Neuronal stem cell (in vitro differentiated cells): ENCODE measurements around the gene FAM241A.

ENCODE experiments used
- DNase-seq: peaks from one replicate; pipeline ENCODE4 v3.0.0-alpha.2; 2013; ENCODE audit warnings: low spot score
- H2AFZ ChIP-seq: one replicate; pipeline ENCODE4 v1.6.1; 2013; ENCODE audit warnings: mild to moderate bottlenecking, low read length, inconsistent platforms
- H2AK5ac ChIP-seq: 2 replicates; pipeline ENCODE4 v1.6.1; 2013; ENCODE audit warnings: low read depth, mild to moderate bottlenecking, inconsistent platforms, low read length, moderate library complexity, mixed read lengths
- H2BK120ac ChIP-seq: 2 replicates; pipeline ENCODE4 v1.6.1; 2013; ENCODE audit warnings: low read depth, mild to moderate bottlenecking, inconsistent platforms, low read length, moderate library complexity, mixed read lengths
- H2BK12ac ChIP-seq: one replicate; pipeline ENCODE4 v1.6.1; 2013; ENCODE audit warnings: low read length, inconsistent platforms
- H2BK15ac ChIP-seq: 2 replicates; pipeline ENCODE4 v1.6.1; 2013; ENCODE audit warnings: mild to moderate bottlenecking, low read length, inconsistent platforms, mixed read lengths
- H2BK5ac ChIP-seq: one replicate; pipeline ENCODE4 v1.6.1; 2013; ENCODE audit warnings: inconsistent platforms, mild to moderate bottlenecking, low read length, moderate library complexity
- H3K14ac ChIP-seq: one replicate; pipeline ENCODE4 v1.6.1; 2013; ENCODE audit warnings: low read length, inconsistent platforms
- H3K18ac ChIP-seq: 2 replicates; pipeline ENCODE4 v1.6.1; 2013; ENCODE audit warnings: low read length, inconsistent platforms
- H3K23ac ChIP-seq: 2 replicates; pipeline ENCODE4 v1.6.1; 2013; ENCODE audit warnings: low read depth, mild to moderate bottlenecking, mixed read lengths, low read length, inconsistent platforms; ENCODE audit not compliant: poor library complexity
- H3K27ac ChIP-seq: replicated peaks from 3 replicates; pipeline ENCODE4 v1.5.1; 2013; ENCODE audit warnings: low read length, inconsistent platforms
- H3K27me3 ChIP-seq, 3 experiments: 2 replicates each; pipeline ENCODE4 v1.6.1; 2013; ENCODE audit warnings: low read length in 3 of 3, mild to moderate bottlenecking in 2 of 3, inconsistent platforms in 1 of 3, low read depth in 1 of 3, mixed read lengths in 1 of 3, moderate library complexity in 1 of 3; ENCODE audit not compliant: control insufficient read depth in 3 of 3, insufficient read depth in 3 of 3
- H3K36me3 ChIP-seq, 2 donors: replicated peaks in 1 of 2; 2 replicates each; pipeline ENCODE4 v1.6.1; 2013; ENCODE audit warnings: low read length in 2 of 2; ENCODE audit not compliant: control insufficient read depth in 2 of 2, insufficient read depth in 2 of 2
- H3K4ac ChIP-seq: 2 replicates; pipeline ENCODE4 v1.6.1; 2013; ENCODE audit warnings: inconsistent platforms, mild to moderate bottlenecking, low read length, moderate library complexity
- H3K4me1 ChIP-seq, 2 donors: 1 replicate in 1 of 2; 2 replicates in 1 of 2; pipeline ENCODE4 v1.6.1; 2013; ENCODE audit warnings: low read length in 2 of 2, low read depth in 1 of 2; ENCODE audit not compliant: control insufficient read depth in 2 of 2, insufficient read depth in 1 of 2
- H3K4me2 ChIP-seq: one replicate; pipeline ENCODE4 v1.6.1; 2013; ENCODE audit warnings: mild to moderate bottlenecking, low read length, inconsistent platforms; ENCODE audit not compliant: insufficient read depth, poor library complexity, severe bottlenecking
- H3K4me3 ChIP-seq, 2 donors: 2 replicates each; pipeline ENCODE4 v1.5.1; 2013; ENCODE audit warnings: low read length in 2 of 2, mild to moderate bottlenecking in 2 of 2, inconsistent platforms in 1 of 2, moderate library complexity in 1 of 2
- H3K79me1 ChIP-seq: one replicate; pipeline ENCODE4 v1.6.1; 2013; ENCODE audit warnings: low read depth, mild to moderate bottlenecking, inconsistent platforms, low read length, moderate library complexity
- H3K9ac ChIP-seq: one replicate; pipeline ENCODE4 v1.6.1; 2013; ENCODE audit warnings: mild to moderate bottlenecking, low read depth, low read length, inconsistent platforms; ENCODE audit not compliant: poor library complexity
- H3K9me3 ChIP-seq, 2 donors: replicated peaks in 1 of 2; 2 replicates each; pipeline versions ENCODE3 to v1.6.1; 2013; ENCODE audit warnings: low read length in 2 of 2, mild to moderate bottlenecking in 2 of 2, inconsistent platforms in 1 of 2, low read depth in 1 of 2, mixed read lengths in 1 of 2, moderate library complexity in 1 of 2; ENCODE audit not compliant: control insufficient read depth in 2 of 2, insufficient read depth in 1 of 2
- H4K8ac ChIP-seq: one replicate; pipeline ENCODE4 v1.6.1; 2013; ENCODE audit warnings: low read depth, mild to moderate bottlenecking, inconsistent platforms, low read length, moderate library complexity
- H4K91ac ChIP-seq: one replicate; pipeline ENCODE4 v1.6.1; 2013; ENCODE audit warnings: low read length, low read depth, mild to moderate bottlenecking, inconsistent platforms; ENCODE audit not compliant: poor library complexity
- WGBS, 2 donors: extraction: QIAGEN DNeasy Blood & Tissue Kit; methylation state at CpG; one replicate each; pipeline ENCODE4 v1.1.7; 2013; ENCODE audit warnings: missing lambda C conversion rate in 2 of 2, mixed read lengths in 1 of 2; ENCODE audit not compliant: insufficient read length in 2 of 2, insufficient replicate concordance in 1 of 2; ENCODE audit errors: extremely low coverage in 2 of 2; 5-methylcytosine and 5-hydroxymethylcytosine counted together

The FAM241A gene

GRCh38 chr4:112172180-112172579, 26.9 kb downstream of the FAM241A start:
- DNase-seq, result no peak
- no CpG with 5 or more reads among the region's 1 CpG for WGBS, 2 donors
- H2BK15ac ChIP-seq, result no peak overlapping the region
- H4K8ac ChIP-seq, result no peak overlapping the region
- no peak overlapping the region for H2BK12ac ChIP-seq
- no peak overlapping the region for H3K4me2 ChIP-seq
- no peak overlapping the region for H3K4me3 ChIP-seq
- no peak overlapping the region for H3K9ac ChIP-seq
- H3K14ac ChIP-seq, result no peak overlapping the region
- H3K27me3 ChIP-seq, result no peaks in the 10 kb centered on the region
- no peaks in the 10 kb centered on the region for H3K79me1 ChIP-seq
- no peak overlapping the region for H2BK120ac ChIP-seq
- no peak overlapping the region for H3K27ac ChIP-seq
- H3K23ac ChIP-seq, result no peak overlapping the region
- no peak overlapping the region for H2BK5ac ChIP-seq
- no peak overlapping the region for H3K18ac ChIP-seq
- no peaks in the 10 kb centered on the region for H3K36me3 ChIP-seq
- no peak overlapping the region for H4K91ac ChIP-seq
- H3K4me1 ChIP-seq, result no peaks in the 10 kb centered on the region
- H3K4ac ChIP-seq, result no peak overlapping the region
- no peak overlapping the region for H2AFZ ChIP-seq
- no peaks in the 10 kb centered on the region for H3K9me3 ChIP-seq
- H2AK5ac ChIP-seq, result no peak overlapping the region

GRCh38 chr4:112173593-112174558, 28.6 kb downstream of the FAM241A start:
- no peak overlapping the region for H2BK120ac ChIP-seq
- H3K9me3 ChIP-seq, result no peaks in the 10 kb centered on the region
- no peak for DNase-seq
- no peak overlapping the region for H2BK12ac ChIP-seq
- H4K8ac ChIP-seq, result no peak overlapping the region
- WGBS, 2 donors, result no CpG with 5 or more reads among the region's 8 CpGs
- H3K4me1 ChIP-seq, result no peaks in the 10 kb centered on the region
- H3K14ac ChIP-seq, result no peak overlapping the region
- H3K9ac ChIP-seq, result no peak overlapping the region
- no peak overlapping the region for H4K91ac ChIP-seq
- H3K4me3 ChIP-seq, result no peak overlapping the region
- H3K79me1 ChIP-seq, result no peaks in the 10 kb centered on the region
- H2BK15ac ChIP-seq, result no peak overlapping the region
- no peak overlapping the region for H3K18ac ChIP-seq
- no peak overlapping the region for H2AK5ac ChIP-seq
- no peaks in the 10 kb centered on the region for H3K36me3 ChIP-seq
- no peak overlapping the region for H3K4me2 ChIP-seq
- no peak overlapping the region for H2AFZ ChIP-seq
- H2BK5ac ChIP-seq, result peak overlapping the region; percentile 83
- H3K23ac ChIP-seq, result no peak overlapping the region
- H3K27ac ChIP-seq, result no peak overlapping the region
- H3K4ac ChIP-seq, result no peak overlapping the region
- H3K27me3 ChIP-seq, result no peaks in the 10 kb centered on the region

- Histone ChIP-seq H3K79me1 (no peaks in the 10 kb centered on the region), H3K27ac (no peak overlapping the region), H2BK12ac (no peak overlapping the region), H3K27me3 (no peaks in the 10 kb centered on the region), H3K4me2 (no peak overlapping the region), H2AFZ (no peak overlapping the region), H3K36me3 (no peaks in the 10 kb centered on the region), H3K4me1 (no peaks in the 10 kb centered on the region), H3K4ac (no peak overlapping the region), H4K91ac (no peak overlapping the region), H3K9me3 (no peaks in the 10 kb centered on the region), H3K23ac (no peak overlapping the region), H3K14ac (no peak overlapping the region), H2AK5ac (no peak overlapping the region), H3K4me3 (no peak overlapping the region), H2BK120ac (no peak overlapping the region), H2BK15ac (no peak overlapping the region), H2BK5ac (no peak overlapping the region), H3K9ac (no peak overlapping the region), H3K18ac (no peak overlapping the region), H4K8ac (no peak overlapping the region)
- DNase-seq, result no peak
- no CpG with 5 or more reads among the region's 4 CpGs for WGBS, 2 donors
These were observed 30.6 kb downstream of the FAM241A start for GRCh38 chr4:112175840-112176239.

- Histone ChIP-seq H2BK15ac (no peak overlapping the region), H2AFZ (no peak overlapping the region), H3K27me3 (no peaks in the 10 kb centered on the region), H2BK120ac (no peak overlapping the region), H2BK5ac (no peak overlapping the region), H3K4me3 (no peak overlapping the region), H3K9me3 (no peaks in the 10 kb centered on the region), H4K8ac (no peak overlapping the region), H3K14ac (no peak overlapping the region), H3K27ac (no peak overlapping the region), H3K23ac (no peak overlapping the region), H3K18ac (no peak overlapping the region), H3K36me3 (no peaks in the 10 kb centered on the region), H3K9ac (no peak overlapping the region), H2BK12ac (no peak overlapping the region), H3K4me1 (no peaks in the 10 kb centered on the region), H3K79me1 (no peaks in the 10 kb centered on the region), H2AK5ac (no peak overlapping the region), H4K91ac (no peak overlapping the region), H3K4ac (no peak overlapping the region), H3K4me2 (no peak overlapping the region)
- WGBS, 2 donors, result no CpG with 5 or more reads among the region's 2 CpGs
- no peak for DNase-seq
These were observed 31.3 kb downstream of the FAM241A start for GRCh38 chr4:112176596-112176995.
